Measurements from ENCODE around the gene CALML4.
"Not testable (repeated sequence)": the region's sequence is repeated elsewhere in the genome, so short reads cannot be mapped to it uniquely, and the experiment has no call there.

Gene CALML4

GRCh38 chr15:68224546-68225250, 19.6 kb upstream of the CALML4 start:
- DNase-seq: no peak

- no peak for DNase-seq
Measured at GRCh38 chr15:68224108-68224507, 19.0 kb upstream of the CALML4 start.

- DNase-seq: no peak
Measured at GRCh38 chr15:68223171-68223570, 18.0 kb upstream of the CALML4 start.

- DNase-seq: not testable (repeated sequence)
Measured at GRCh38 chr15:68222432-68222743, 17.3 kb upstream of the CALML4 start.

- DNase-seq: not testable (repeated sequence)
Measured at GRCh38 chr15:68221530-68222431, 16.6 kb upstream of the CALML4 start.

GRCh38 chr15:68220967-68221366, 15.8 kb upstream of the CALML4 start:
- no peak for DNase-seq

- DNase-seq: no peak
Measured at GRCh38 chr15:68220489-68220888, 15.4 kb upstream of the CALML4 start.

DNA sequence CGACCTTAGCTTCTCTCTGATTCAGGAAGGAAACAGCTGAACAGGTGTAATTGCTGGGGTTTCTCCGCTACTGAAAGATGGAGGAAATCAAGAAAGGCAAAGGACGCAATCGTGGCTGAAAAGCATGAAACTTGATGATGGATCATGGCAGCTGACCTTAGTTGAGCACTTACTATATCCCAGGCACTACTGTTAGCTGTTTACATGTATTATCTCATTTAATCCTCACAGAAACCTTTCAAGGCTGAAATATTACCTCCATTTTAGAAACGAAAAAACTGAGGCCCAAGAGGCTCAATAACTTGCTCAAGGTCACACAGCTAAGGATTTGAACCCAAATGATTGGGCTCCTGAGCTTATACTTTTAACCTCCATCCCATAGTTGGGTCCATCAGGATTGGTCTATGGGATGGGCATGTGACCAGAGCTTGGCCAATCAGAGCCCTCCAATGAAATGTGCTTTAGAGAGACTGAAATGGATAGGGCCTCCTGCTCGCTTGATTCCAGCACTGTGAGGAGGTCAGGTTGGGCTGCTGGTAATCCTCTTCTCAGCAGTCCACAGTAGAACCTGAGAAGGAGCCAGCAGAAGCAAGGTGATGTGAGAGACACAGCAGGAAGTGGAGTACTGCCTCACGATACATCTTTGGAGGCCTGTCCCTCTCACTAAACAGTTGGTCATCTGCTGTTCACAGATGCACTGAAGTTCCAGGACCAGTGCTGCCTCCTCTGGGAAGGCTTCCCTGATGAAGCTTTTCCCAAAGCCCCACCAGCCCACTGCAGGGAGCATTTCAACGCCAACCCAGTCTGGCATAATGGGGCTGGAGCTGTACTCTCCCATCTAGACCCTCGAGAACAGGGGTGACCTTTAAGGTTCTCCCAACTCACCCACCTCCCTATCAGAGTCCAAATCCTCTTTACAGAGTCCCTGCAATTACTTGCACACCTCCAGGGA, 14.0 kb upstream of the CALML4 start:
- DNase-seq: no peak

- DNase-seq: no peak
Measured at GRCh38 chr15:68218331-68218730, 13.2 kb upstream of the CALML4 start.

DNA sequence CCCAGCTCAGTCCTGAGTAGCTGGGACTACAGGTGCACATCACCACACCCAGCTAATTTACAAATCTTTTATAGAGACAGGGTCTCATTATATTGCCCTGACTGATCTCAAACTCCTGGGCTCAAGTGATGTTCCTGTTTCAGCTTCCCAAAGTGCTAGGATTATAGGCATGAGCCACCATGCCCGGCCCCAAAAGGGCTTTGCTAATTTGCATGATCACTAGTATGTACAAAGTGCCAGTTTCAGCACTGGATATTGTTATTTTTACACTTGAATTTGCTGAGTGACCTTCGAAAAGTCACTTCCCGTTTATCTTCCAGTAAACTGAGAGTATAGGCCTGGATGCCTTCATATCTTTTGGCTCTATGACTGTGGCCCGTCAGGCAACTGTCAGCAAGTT, 12.2 kb upstream of the CALML4 start:
- DNase-seq: no peak

GRCh38 chr15:68214838-68215254, 9.7 kb upstream of the CALML4 start:
- DNase-seq: no peak

GRCh38 chr15:68213991-68214837, 9.1 kb upstream of the CALML4 start:
- no peak for DNase-seq

DNA sequence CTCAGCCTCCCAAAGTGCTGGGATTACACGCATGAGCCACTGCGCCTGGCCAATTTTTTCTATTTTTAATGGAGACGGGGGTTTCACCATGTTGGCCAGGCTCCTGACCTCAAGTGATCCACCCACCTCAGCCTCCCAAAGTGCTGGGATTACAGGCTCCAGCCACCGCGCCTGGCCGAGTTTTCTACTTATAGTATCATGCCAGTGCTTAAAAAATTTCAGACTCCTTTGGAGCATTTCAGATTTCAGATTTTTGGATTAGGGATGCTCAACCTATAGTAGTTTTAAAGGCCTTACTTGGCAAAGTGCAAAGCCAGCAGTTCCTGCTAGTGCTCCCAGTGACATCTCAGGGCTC, 8.3 kb upstream of the CALML4 start:
- not testable (repeated sequence) for DNase-seq

DNA sequence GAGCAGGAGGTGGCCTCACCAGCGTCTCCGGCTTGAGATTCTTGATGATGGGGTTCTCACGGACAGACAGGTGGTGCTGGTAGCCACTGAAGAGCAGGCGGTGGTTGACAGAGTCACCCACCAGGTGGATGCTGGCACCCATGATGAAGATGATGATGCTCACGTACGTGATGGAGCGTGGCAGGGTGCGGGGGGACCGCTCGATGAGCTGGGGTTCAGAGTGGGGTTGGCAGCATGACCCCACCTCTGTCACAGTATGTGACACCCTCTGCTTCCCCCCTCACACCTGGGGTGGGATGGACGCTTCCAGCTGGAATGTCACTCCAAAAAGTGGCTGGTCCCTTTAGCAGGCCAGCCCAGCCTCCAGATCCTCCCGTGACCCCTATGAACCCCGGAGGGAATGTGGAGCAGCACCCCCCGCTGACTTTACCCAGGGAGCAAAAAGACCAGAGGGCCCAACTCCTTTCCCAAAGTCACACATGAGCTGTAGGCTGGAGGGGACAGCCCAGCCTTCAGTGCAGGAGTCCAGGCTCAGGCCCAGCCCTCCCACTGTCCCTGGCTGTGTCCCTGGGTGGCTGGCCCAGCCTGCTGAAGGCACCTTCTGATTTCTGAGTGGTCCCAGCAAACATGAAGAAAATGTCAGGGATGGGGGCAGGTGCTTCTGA, 6.7 kb upstream of the CALML4 start:
- no peak for DNase-seq

- DNase-seq: peak; percentile 88
Measured at GRCh38 chr15:68210821-68211655, 5.9 kb upstream of the CALML4 start.

- DNase-seq: no peak
Measured at GRCh38 chr15:68210409-68210756, 5.3 kb upstream of the CALML4 start.

DNA sequence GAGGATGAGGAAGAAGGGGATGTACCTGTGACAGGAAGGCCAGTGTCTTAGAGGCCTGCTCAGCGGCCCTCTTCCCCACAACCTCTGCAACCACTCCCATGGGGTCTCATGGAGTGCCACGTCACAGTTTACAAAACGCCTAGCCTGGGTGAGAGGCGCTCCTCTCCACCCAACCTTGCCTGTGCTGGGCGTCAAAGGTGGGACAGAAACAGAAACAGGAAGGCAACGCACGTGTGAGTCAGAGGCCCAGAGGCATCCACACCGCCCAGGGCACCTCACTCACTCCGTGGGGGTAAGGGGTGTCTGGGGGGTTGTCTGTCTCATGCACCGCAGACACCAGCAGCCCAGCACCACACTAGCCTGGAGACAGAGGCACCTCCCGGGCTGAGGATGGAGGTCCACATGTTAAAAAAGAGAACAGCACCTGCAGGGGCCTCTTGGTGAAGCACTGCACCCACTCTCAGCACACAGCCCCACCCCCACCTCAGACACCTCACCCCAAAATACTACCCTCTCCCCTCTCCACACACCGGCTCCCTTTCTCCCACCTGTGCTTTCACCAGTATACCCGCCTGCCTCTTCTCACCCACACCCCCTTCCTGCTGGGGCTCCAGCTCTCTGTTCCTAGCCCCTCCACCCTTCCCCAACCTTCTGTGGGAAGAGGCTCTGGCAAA, 4.7 kb upstream of the CALML4 start:
- no peak for DNase-seq

DNA sequence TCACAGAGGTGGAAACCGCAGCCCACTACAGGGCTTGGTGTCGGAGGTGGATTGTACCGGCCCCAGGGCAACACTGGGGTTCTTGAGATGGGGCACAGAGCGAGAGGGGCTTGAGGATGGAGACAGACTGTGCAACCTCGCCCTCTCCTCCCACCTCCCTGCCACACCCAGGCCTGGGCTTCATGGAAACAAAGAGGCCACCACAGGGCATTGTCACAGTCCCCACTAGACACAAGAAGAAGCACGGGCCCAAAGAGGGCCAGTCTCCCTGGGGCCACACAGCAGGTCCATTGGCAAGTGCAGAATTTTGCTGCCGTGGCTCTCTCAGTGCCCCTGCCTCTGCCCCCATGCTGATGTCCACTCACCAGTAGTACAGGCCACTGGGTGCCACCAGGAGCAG, 4.1 kb upstream of the CALML4 start:
- no peak for DNase-seq

- no peak for DNase-seq
Measured at GRCh38 chr15:68208636-68209240, 3.6 kb upstream of the CALML4 start.

GRCh38 chr15:68208136-68208535, 3.0 kb upstream of the CALML4 start:
- DNase-seq: no peak

Measured in eye (tissue), 1 donor.